ENCODE results near the gene SLC37A1. TPM values are rescaled to one million over a fixed set of nuclear protein-coding genes. Genes with fewer than 3 reads are reported as not detected.

Gene SLC37A1
- total and polyA plus RNA-seq, 9 of the 15 experiments (the other 6 are each of a cell fraction or from before 2014, with no cell fraction given), result 0.06 to 3.4 (median 0.40) TPM

DNA sequence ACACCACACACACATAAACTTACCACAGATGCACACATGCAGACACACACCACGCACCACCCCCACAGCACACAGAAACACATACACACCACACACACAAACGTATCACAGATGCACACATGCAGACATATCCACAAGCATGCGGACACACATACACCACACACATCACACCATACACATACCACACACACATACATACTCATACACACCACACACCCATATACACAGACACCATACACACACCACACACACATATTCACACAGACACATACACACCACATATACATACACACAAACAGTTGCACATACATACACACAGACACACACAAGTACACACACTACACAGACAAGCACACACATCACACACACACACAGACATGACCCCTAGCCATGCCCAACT is 102.3 kb downstream of the SLC37A1 start (continued):
- TF ChIP-seq, protein P1, sequence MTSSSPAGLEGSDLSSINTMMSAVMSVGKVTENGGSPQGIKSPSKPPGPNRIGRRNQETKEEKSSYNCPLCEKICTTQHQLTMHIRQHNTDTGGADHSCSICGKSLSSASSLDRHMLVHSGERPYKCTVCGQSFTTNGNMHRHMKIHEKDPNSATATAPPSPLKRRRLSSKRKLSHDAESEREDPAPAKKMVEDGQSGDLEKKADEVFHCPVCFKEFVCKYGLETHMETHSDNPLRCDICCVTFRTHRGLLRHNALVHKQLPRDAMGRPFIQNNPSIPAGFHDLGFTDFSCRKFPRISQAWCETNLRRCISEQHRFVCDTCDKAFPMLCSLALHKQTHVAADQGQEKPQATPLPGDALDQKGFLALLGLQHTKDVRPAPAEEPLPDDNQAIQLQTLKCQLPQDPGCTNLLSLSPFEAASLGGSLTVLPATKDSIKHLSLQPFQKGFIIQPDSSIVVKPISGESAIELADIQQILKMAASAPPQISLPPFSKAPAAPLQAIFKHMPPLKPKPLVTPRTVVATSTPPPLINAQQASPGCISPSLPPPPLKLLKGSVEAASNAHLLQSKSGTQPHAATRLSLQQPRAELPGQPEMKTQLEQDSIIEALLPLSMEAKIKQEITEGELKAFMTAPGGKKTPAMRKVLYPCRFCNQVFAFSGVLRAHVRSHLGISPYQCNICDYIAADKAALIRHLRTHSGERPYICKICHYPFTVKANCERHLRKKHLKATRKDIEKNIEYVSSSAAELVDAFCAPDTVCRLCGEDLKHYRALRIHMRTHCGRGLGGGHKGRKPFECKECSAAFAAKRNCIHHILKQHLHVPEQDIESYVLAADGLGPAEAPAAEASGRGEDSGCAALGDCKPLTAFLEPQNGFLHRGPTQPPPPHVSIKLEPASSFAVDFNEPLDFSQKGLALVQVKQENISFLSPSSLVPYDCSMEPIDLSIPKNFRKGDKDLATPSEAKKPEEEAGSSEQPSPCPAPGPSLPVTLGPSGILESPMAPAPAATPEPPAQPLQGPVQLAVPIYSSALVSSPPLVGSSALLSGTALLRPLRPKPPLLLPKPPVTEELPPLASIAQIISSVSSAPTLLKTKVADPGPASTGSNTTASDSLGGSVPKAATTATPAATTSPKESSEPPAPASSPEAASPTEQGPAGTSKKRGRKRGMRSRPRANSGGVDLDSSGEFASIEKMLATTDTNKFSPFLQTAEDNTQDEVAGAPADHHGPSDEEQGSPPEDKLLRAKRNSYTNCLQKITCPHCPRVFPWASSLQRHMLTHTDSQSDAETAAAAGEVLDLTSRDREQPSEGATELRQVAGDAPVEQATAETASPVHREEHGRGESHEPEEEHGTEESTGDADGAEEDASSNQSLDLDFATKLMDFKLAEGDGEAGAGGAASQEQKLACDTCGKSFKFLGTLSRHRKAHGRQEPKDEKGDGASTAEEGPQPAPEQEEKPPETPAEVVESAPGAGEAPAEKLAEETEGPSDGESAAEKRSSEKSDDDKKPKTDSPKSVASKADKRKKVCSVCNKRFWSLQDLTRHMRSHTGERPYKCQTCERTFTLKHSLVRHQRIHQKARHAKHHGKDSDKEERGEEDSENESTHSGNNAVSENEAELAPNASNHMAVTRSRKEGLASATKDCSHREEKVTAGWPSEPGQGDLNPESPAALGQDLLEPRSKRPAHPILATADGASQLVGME (CRISPR knock-in tag; IDR thresholded peaks at IDR 0.05), result no peak
- TF ChIP-seq TAF7 (tag; IDR thresholded peaks at IDR 0.05) (0 out of 2 replicates have a peak, but pooled peaks have one; percentile 25), ZNF384 (IDR thresholded peaks at IDR 0.05; ENCODE audit: low read depth, low read length) (no peak)
- TF ChIP-seq, protein P2, sequence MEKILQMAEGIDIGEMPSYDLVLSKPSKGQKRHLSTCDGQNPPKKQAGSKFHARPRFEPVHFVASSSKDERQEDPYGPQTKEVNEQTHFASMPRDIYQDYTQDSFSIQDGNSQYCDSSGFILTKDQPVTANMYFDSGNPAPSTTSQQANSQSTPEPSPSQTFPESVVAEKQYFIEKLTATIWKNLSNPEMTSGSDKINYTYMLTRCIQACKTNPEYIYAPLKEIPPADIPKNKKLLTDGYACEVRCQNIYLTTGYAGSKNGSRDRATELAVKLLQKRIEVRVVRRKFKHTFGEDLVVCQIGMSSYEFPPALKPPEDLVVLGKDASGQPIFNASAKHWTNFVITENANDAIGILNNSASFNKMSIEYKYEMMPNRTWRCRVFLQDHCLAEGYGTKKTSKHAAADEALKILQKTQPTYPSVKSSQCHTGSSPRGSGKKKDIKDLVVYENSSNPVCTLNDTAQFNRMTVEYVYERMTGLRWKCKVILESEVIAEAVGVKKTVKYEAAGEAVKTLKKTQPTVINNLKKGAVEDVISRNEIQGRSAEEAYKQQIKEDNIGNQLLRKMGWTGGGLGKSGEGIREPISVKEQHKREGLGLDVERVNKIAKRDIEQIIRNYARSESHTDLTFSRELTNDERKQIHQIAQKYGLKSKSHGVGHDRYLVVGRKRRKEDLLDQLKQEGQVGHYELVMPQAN (IDR thresholded peaks at IDR 0.05; ENCODE audit: borderline replicate concordance), result 0 out of 2 replicates have a peak, but pooled peaks have one; percentile 30

All from K562 (cell line).